IPS DF 6.9 (cell line): ENCODE data around the gene HOXB6.

Source experiments
- DNase-seq: peaks from one replicate; pipeline ENCODE4 v3.0.0-alpha.2; 2013; ENCODE audit warnings: low read depth, low spot score
- H3K27ac ChIP-seq: one replicate; pipeline ENCODE4 v1.5.1; 2013; ENCODE audit warnings: low read length, control low read depth
- H3K27me3 ChIP-seq: 2 replicates; pipeline ENCODE4 v1.6.1; 2013; ENCODE audit warnings: mild to moderate bottlenecking, low read length; ENCODE audit not compliant: control insufficient read depth, insufficient read depth
- H3K36me3 ChIP-seq: 2 replicates; pipeline ENCODE4 v1.6.1; 2013; ENCODE audit warnings: low read length; ENCODE audit not compliant: control insufficient read depth, insufficient read depth
- H3K4me1 ChIP-seq: 2 replicates; pipeline ENCODE4 v1.6.1; 2013; ENCODE audit warnings: low read length; ENCODE audit not compliant: control insufficient read depth, insufficient read depth
- H3K4me3 ChIP-seq: 2 replicates; pipeline ENCODE4 v1.5.1; 2013; ENCODE audit warnings: mild to moderate bottlenecking, low read length
- H3K9me3 ChIP-seq: 2 replicates; pipeline ENCODE4 v1.6.1; 2013; ENCODE audit warnings: low read length, inconsistent platforms; ENCODE audit not compliant: control insufficient read depth, insufficient read depth
- WGBS: extraction: QIAGEN DNeasy Blood & Tissue Kit; methylation state at CpG from one replicate; pipeline ENCODE4 v1.1.7; 2013; ENCODE audit warnings: mixed read lengths, missing lambda C conversion rate; ENCODE audit not compliant: insufficient read length, insufficient coverage; 5-methylcytosine and 5-hydroxymethylcytosine counted together

The HOXB6 gene

GRCh38 chr17:48621410-48622392 is 16.9 kb upstream of the HOXB6 start:
- Histone ChIP-seq H3K36me3 (no peaks in the 10 kb centered on the region), H3K4me1 (0 out of 2 replicates have a peak, but pooled peaks cover 2% of the 10 kb centered on the region), H3K9me3 (no peaks in the 10 kb centered on the region), H3K27me3 (peaks cover 97% of the 10 kb centered on the region), H3K27ac (no peak overlapping the region), H3K4me3 (no peak overlapping the region)
- WGBS = no CpG with 5 or more reads among the region's 41 CpGs
- DNase-seq = no peak

GRCh38 chr17:48620461-48621139 is 15.8 kb upstream of the HOXB6 start:
- no peak overlapping the region for H3K27ac ChIP-seq
- DNase-seq = no peak

GRCh38 chr17:48619826-48620449 is 15.2 kb upstream of the HOXB6 start:
- no peak overlapping the region for H3K4me3 ChIP-seq
- H3K36me3 ChIP-seq = no peaks in the 10 kb centered on the region
- no peak overlapping the region for H3K27ac ChIP-seq
- no peak for DNase-seq
- H3K4me1 ChIP-seq = no peaks in the 10 kb centered on the region
- H3K27me3 ChIP-seq = peaks cover 98% of the 10 kb centered on the region
- no CpG with 5 or more reads among the region's 32 CpGs for WGBS
- H3K9me3 ChIP-seq = no peaks in the 10 kb centered on the region

More at GRCh38 chr17:48620461-48621139, 15.8 kb upstream of the HOXB6 start:
- H3K27me3 ChIP-seq = peaks cover 98% of the 10 kb centered on the region
- no peak overlapping the region for H3K4me3 ChIP-seq
- no peaks in the 10 kb centered on the region for H3K9me3 ChIP-seq
- H3K4me1 ChIP-seq = no peaks in the 10 kb centered on the region
- WGBS = no CpG with 5 or more reads among the region's 6 CpGs
- no peaks in the 10 kb centered on the region for H3K36me3 ChIP-seq

- Histone ChIP-seq H3K27me3 (peaks cover 96% of the 10 kb centered on the region), H3K9me3 (no peaks in the 10 kb centered on the region), H3K4me1 (peaks cover 3% of the 10 kb centered on the region), H3K27ac (no peak overlapping the region), H3K36me3 (no peaks in the 10 kb centered on the region), H3K4me3 (no peak overlapping the region)
- no peak for DNase-seq
- no CpG with 5 or more reads among the region's 25 CpGs for WGBS
These were observed 13.6 kb upstream of the HOXB6 start for GRCh38 chr17:48618256-48618896.

- Histone ChIP-seq H3K9me3 (no peaks in the 10 kb centered on the region), H3K27ac (no peak overlapping the region), H3K4me3 (no peak overlapping the region), H3K4me1 (peaks cover 4% of the 10 kb centered on the region), H3K36me3 (no peaks in the 10 kb centered on the region), H3K27me3 (peaks cover 95% of the 10 kb centered on the region)
- DNase-seq = no peak
- no CpG with 5 or more reads among the region's 43 CpGs for WGBS
These were observed 12.9 kb upstream of the HOXB6 start for GRCh38 chr17:48617471-48618255.

- no peak for DNase-seq
- H3K4me1 ChIP-seq = peaks cover 4% of the 10 kb centered on the region
- H3K27me3 ChIP-seq = peaks cover 95% of the 10 kb centered on the region
- no peaks in the 10 kb centered on the region for H3K9me3 ChIP-seq
- H3K36me3 ChIP-seq = no peaks in the 10 kb centered on the region
- no CpG with 5 or more reads among the region's 15 CpGs for WGBS
- no peak overlapping the region for H3K27ac ChIP-seq
- H3K4me3 ChIP-seq = no peak overlapping the region
These were observed 12.1 kb upstream of the HOXB6 start for GRCh38 chr17:48616717-48617470.

- Histone ChIP-seq H3K36me3 (no peaks in the 10 kb centered on the region), H3K27ac (no peak overlapping the region), H3K4me3 (no peak overlapping the region), H3K4me1 (peaks cover 4% of the 10 kb centered on the region), H3K9me3 (no peaks in the 10 kb centered on the region), H3K27me3 (peaks cover 95% of the 10 kb centered on the region)
- no CpG with 5 or more reads among the region's 17 CpGs for WGBS
- DNase-seq = no peak
These were observed 11.4 kb upstream of the HOXB6 start for GRCh38 chr17:48615963-48616716.

- no CpG with 5 or more reads among the region's 41 CpGs for WGBS
- DNase-seq = no peak
- H3K9me3 ChIP-seq = no peaks in the 10 kb centered on the region
- H3K4me1 ChIP-seq = peaks cover 5% of the 10 kb centered on the region
- H3K4me3 ChIP-seq = no peak within 1 kb of the TSS
- no peak within 1 kb of the TSS for H3K27ac ChIP-seq
- H3K36me3 ChIP-seq = no peaks in the 10 kb centered on the region
- peaks cover 95% of the 10 kb centered on the region for H3K27me3 ChIP-seq
These were observed 10.5 kb upstream of the HOXB6 start, which contains the start of gene HOXB8 for GRCh38 chr17:48615047-48615962. Gene HOXB8 (minus strand): TSS chr17:48615292. CDS start chr17:48614704, 588 bp downstream.
